SK-N-SH treated with all-trans-retinoic acid at 6 μM for 48 hours (cell line): ENCODE data around the gene TAS2R43.
"Not testable (repeated sequence)": the region's sequence is repeated elsewhere in the genome, so short reads cannot be mapped to it uniquely, and the experiment has no call there.

Experiments used
- ATAC-seq: fragments of 200-7000 bp; cut with Tn5 transposase; 3 replicates; pipeline ENCODE4 v1.9.1; 2020; ENCODE audit warnings: mild to moderate bottlenecking, moderate library complexity
- ARNTL ChIP-seq: fragments of 450-650 bp; formaldehyde crosslinking; IDR thresholded peaks from 2 replicates; pipeline ENCODE4 v1.5.0; 2020; ENCODE audit warnings: low read depth, mild to moderate bottlenecking, moderate library complexity, borderline replicate concordance
- BACH2 ChIP-seq: fragments of 250-450 bp; sonication (Bioruptor Pico); IDR thresholded peaks from 2 replicates; pipeline ENCODE4 v1.9.0; 2021; ENCODE audit warnings: mild to moderate bottlenecking, borderline replicate concordance
- CREB5 ChIP-seq: fragments of 250-450 bp; sonication (Bioruptor Pico); IDR thresholded peaks from 2 replicates; pipeline ENCODE4 v1.5.1; 2020; ENCODE audit warnings: low read depth, mild to moderate bottlenecking, moderate library complexity
- CSRNP3 ChIP-seq: fragments of 250-450 bp; sonication (Bioruptor Pico); IDR thresholded peaks from 2 replicates; pipeline ENCODE4 v1.5.1; 2021; ENCODE audit warnings: mild to moderate bottlenecking, moderate library complexity
- ESRRG ChIP-seq: fragments of 250-450 bp; sonication (Bioruptor Pico); IDR thresholded peaks from 2 replicates; pipeline ENCODE4 v1.6.1; 2021; ENCODE audit warnings: mild to moderate bottlenecking
- GLIS3 ChIP-seq: fragments of 250-450 bp; sonication (Bioruptor Pico); IDR thresholded peaks from 2 replicates; pipeline ENCODE4 v1.5.0; 2020; ENCODE audit warnings: mild to moderate bottlenecking, moderate library complexity
- ISL1 ChIP-seq: fragments of 250-450 bp; sonication (Bioruptor Pico); IDR thresholded peaks from 2 replicates; pipeline ENCODE4 v2.1.2; 2022; ENCODE audit warnings: mild to moderate bottlenecking, moderate library complexity
- OSR1 ChIP-seq: fragments of 250-450 bp; sonication (Bioruptor Pico); IDR thresholded peaks from 2 replicates; pipeline ENCODE4 v1.8.0; 2022; ENCODE audit warnings: moderate library complexity, mild to moderate bottlenecking, inconsistent platforms
- PPARA ChIP-seq: fragments of 250-450 bp; sonication (Bioruptor Pico); IDR thresholded peaks from 2 replicates; pipeline ENCODE4 v1.5.0; 2020; ENCODE audit warnings: mild to moderate bottlenecking, borderline replicate concordance
- RARB ChIP-seq: fragments of 250-450 bp; sonication (Bioruptor Pico); IDR thresholded peaks from 2 replicates; pipeline ENCODE4 v1.8.0; 2021; ENCODE audit warnings: mild to moderate bottlenecking, moderate library complexity
- SNAI2 ChIP-seq: fragments of 250-450 bp; sonication (Bioruptor Pico); IDR thresholded peaks from 2 replicates; pipeline ENCODE4 v1.5.0; 2020; ENCODE audit warnings: mild to moderate bottlenecking, moderate library complexity
- TCF4 ChIP-seq: fragments of 250-450 bp; sonication (Bioruptor Pico); IDR thresholded peaks from 2 replicates; pipeline ENCODE4 v1.8.0; 2021; ENCODE audit warnings: mild to moderate bottlenecking, moderate library complexity, borderline replicate concordance
- TOX ChIP-seq: fragments of 250-450 bp; sonication (Bioruptor Pico); IDR thresholded peaks from 2 replicates; pipeline ENCODE4 v1.8.0; 2021; ENCODE audit warnings: mild to moderate bottlenecking, moderate library complexity, borderline replicate concordance
- ZC3H10 ChIP-seq: fragments of 250-450 bp; sonication (Bioruptor Pico); IDR thresholded peaks from 2 replicates; pipeline ENCODE4 v1.5.1; 2021; ENCODE audit warnings: mild to moderate bottlenecking, moderate library complexity
- ZNF565 ChIP-seq: fragments of 450-650 bp; formaldehyde crosslinking; conservative IDR thresholded peaks from 2 replicates; pipeline ENCODE4 v1.5.0; 2020; ENCODE audit warnings: low read depth, mild to moderate bottlenecking, moderate library complexity
- ZNF70 ChIP-seq: fragments of 450-650 bp; formaldehyde crosslinking; IDR thresholded peaks from 2 replicates; pipeline ENCODE4 v1.5.0; 2020; ENCODE audit warnings: mild to moderate bottlenecking, moderate library complexity
- TF ChIP-seq, protein P1 (sequence below): fragments of 250-450 bp; sonication (Bioruptor Pico); IDR thresholded peaks from 2 replicates; pipeline ENCODE4 v1.8.0; 2021; ENCODE audit warnings: low read depth, mild to moderate bottlenecking, moderate library complexity, borderline replicate concordance

TAS2R43 gene

DNA sequence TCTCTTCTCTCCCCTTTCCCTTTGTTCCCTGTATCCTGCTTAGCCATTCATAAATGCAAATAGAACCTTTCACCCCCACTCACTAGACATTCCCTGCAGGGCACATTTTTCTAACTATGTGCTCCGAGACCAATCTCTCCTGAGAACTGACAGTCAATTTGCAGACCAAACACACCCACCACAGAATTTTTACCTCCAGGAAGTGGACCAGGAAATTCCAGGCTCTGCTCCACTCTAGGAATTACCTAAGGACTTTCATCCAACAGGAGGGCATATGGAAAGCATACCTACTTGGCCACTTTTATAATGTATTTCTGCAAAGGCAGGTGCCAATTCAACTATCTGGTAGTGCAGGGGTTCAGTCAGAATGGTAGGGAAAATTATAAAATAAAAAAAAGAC is 21.1 kb downstream of the TAS2R43 start:
- no peak for ATAC-seq
- no peak for TF ChIP-seq SNAI2 (CRISPR knock-in tag)
- TF ChIP-seq ZNF565 (CRISPR knock-in tag): no peak
- TF ChIP-seq ESRRG: no peak
- no peak for TF ChIP-seq RARB (CRISPR knock-in tag)

GRCh38 chr12:11069854-11070365 is 22.2 kb downstream of the TAS2R43 start:
- TF ChIP-seq CREB5 (CRISPR knock-in tag) (no peak), TOX (CRISPR knock-in tag) (no peak), ZC3H10 (CRISPR knock-in tag) (no peak), OSR1 (CRISPR knock-in tag) (no peak), ESRRG (no peak), ZNF565 (CRISPR knock-in tag) (no peak), BACH2 (CRISPR knock-in tag) (no peak), GLIS3 (CRISPR knock-in tag) (no peak), TCF4 (CRISPR knock-in tag) (no peak), ZNF70 (CRISPR knock-in tag) (no peak), ARNTL (CRISPR knock-in tag) (no peak), CSRNP3 (CRISPR knock-in tag) (no peak)
- TF ChIP-seq, protein P1, sequence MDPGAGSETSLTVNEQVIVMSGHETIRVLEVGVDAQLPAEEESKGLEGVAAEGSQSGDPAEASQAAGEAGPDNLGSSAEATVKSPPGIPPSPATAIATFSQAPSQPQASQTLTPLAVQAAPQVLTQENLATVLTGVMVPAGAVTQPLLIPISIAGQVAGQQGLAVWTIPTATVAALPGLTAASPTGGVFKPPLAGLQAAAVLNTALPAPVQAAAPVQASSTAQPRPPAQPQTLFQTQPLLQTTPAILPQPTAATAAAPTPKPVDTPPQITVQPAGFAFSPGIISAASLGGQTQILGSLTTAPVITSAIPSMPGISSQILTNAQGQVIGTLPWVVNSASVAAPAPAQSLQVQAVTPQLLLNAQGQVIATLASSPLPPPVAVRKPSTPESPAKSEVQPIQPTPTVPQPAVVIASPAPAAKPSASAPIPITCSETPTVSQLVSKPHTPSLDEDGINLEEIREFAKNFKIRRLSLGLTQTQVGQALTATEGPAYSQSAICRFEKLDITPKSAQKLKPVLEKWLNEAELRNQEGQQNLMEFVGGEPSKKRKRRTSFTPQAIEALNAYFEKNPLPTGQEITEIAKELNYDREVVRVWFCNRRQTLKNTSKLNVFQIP (CRISPR knock-in tag): no peak
- ATAC-seq: no peak

DNA sequence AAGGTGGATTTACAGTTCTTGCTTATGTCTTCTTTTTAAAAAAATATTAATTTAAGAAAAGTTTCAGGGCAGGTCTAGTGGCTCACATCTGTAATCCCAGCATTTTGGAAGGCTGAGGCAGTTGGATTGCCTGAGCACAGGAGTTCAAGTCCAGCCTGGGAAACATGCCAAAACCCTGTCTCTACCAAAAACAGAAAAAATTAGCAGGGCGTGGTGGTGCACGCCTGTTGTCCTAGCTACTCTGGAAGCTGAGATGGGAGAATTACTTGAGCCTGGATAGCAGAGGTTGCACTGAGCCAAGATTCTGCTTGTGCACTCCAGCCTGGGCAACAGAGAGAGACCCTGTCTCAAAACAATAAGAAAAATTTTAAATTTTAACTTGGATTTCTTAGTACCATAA is 24.6 kb downstream of the TAS2R43 start:
- ATAC-seq: no peak
- TF ChIP-seq, protein P1 (CRISPR knock-in tag): no peak
- TF ChIP-seq ZNF70 (CRISPR knock-in tag): no peak

GRCh38 chr12:11062194-11062593 is 29.9 kb downstream of the TAS2R43 start, which contains the start of gene TAS2R46:
Gene TAS2R46, minus strand, starts transcription at chr12:11062294. Its CDS starts 0 bp downstream, at chr12:11062294.
- ATAC-seq: not testable (repeated sequence)

DNA sequence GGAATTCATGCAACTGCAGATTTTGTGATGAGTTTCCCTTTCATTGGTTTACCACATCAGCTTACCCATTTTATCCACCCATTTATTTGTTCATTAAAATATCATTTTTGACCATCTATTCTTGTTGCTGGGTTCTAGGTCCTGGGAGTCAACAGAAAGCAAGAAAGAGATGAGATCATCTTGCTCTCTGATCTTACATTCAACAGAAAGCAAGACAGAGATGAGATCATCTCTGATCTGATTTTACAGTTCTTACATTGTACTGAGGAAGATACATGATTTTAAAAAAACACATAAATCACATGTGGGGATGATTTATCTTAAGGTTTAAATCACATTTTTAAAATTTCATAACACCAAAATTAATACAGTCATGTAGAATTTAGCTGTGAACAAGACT is 32.3 kb downstream of the TAS2R43 start:
- no peak for ATAC-seq

More for the DNA sequence above, 32.3 kb downstream of the TAS2R43 start:
- TF ChIP-seq TCF4 (CRISPR knock-in tag): no peak
- no peak for TF ChIP-seq PPARA (CRISPR knock-in tag)
- no peak for TF ChIP-seq ISL1 (CRISPR knock-in tag)
- no peak for TF ChIP-seq ARNTL (CRISPR knock-in tag)
- TF ChIP-seq CREB5 (CRISPR knock-in tag): peak; percentile 22; the same call in 1 of the 2 replicates
